Immature natural killer cell (primary cell): ENCODE results near the gene NTMT2. TPM values are rescaled to one million over a fixed set of nuclear protein-coding genes. Genes with fewer than 3 reads are reported as not detected.

Experiments
- DNase-seq, 3 donors: peaks; one replicate each; pipeline ENCODE4 v3.0.0; 2022; ENCODE audit warnings: mixed read lengths in 1 of 3
- H3K27ac Mint-ChIP-seq, 6 donors: one replicate each; pipeline ENCODE4 v1.8.0; 2020; ENCODE audit warnings: mixed read lengths in 6 of 6, mild to moderate bottlenecking in 5 of 6, inconsistent platforms in 4 of 6, moderate library complexity in 3 of 6
- H3K27me3 Mint-ChIP-seq, 3 donors: one replicate each; pipeline ENCODE4 v1.8.0; 2020 to 2021; ENCODE audit warnings: low read depth in 3 of 3, mild to moderate bottlenecking in 3 of 3, mixed read lengths in 3 of 3, moderate library complexity in 3 of 3, inconsistent platforms in 1 of 3
- H3K36me3 Mint-ChIP-seq, 3 donors: one replicate each; pipeline ENCODE4 v1.8.0; 2020; ENCODE audit warnings: mixed read lengths in 3 of 3, inconsistent platforms in 2 of 3, mild to moderate bottlenecking in 2 of 3
- H3K4me1 Mint-ChIP-seq, 2 donors: one replicate each; pipeline ENCODE4 v1.8.0; 2020; ENCODE audit warnings: inconsistent platforms in 2 of 2, mild to moderate bottlenecking in 2 of 2, mixed read lengths in 2 of 2, moderate library complexity in 1 of 2
- H3K4me3 Mint-ChIP-seq, 5 donors: one replicate each; pipeline ENCODE4 v1.8.0; 2020; ENCODE audit warnings: mild to moderate bottlenecking in 5 of 5, mixed read lengths in 5 of 5, inconsistent platforms in 3 of 5, moderate library complexity in 3 of 5
- H3K9me3 Mint-ChIP-seq, 6 donors: one replicate each; pipeline ENCODE4 v1.8.0; 2020; ENCODE audit warnings: mild to moderate bottlenecking in 6 of 6, mixed read lengths in 6 of 6, inconsistent platforms in 4 of 6, moderate library complexity in 3 of 6
- polyA plus RNA-seq, 3 donors: library from polyadenylated mRNA; unstranded; fragments of 300-500 nt; fragmentation: Illumina TruSeq; gene quantifications; one replicate each; pipeline ENCODE4 v1.2.3, GENCODE V29; 2021

Gene NTMT2
- polyA plus RNA-seq, 3 donors from 2014 or later, result not detected

DNA sequence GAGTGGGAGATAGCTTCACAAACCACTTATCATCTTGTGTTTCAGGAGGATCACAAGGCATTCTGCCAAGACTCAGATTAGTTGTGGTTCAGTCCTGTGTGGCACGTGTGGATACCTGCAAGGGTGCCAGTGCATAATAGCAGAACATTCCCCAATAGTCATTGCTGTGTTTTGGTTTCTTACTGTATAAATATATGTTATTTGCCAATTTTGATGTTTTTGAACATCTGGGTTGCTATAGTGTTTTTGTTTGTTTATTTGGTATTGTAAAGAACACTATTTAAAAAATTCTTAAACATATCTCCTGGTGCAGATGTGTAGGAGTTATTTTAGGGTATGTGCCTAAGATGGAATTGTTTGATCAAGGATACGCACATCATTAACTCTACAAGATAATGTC is 5.4 kb upstream of the NTMT2 start:
- H3K27ac Mint-ChIP-seq, result no peak overlapping the region
- H3K4me3 Mint-ChIP-seq, result no peak overlapping the region
- H3K36me3 Mint-ChIP-seq, result no peaks in the 10 kb centered on the region
- peaks cover 3 to 15% (median 4%) of the 10 kb centered on the region in 3 donors for H3K27me3 Mint-ChIP-seq
- H3K4me1 Mint-ChIP-seq, result no peaks in the 10 kb centered on the region
- no peak for DNase-seq
- H3K9me3 Mint-ChIP-seq, result peaks cover 0 to 16% (median 6%) of the 10 kb centered on the region in 6 donors

DNA sequence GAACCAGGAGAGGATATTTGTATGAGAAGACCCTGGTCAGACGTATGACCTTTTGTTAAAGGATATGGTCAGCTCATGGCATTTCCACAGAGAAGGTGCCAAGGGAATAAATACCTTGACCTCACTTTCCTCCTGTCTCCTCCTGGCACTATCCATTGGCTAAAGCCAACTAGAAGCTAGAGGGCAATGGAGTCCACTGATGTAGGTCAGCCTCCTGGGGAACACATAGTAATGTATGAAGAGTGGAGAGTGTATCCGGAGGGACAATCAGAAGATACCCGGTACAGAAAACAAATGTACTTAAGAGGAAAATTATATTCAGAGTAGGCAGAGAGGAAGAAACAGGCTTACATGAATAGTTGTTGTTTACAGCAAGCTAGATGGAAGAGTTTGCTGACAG is 698 bp upstream of the NTMT2 start:
- no peak for DNase-seq
- Mint-ChIP-seq H3K36me3 (no peaks in the 10 kb centered on the region), H3K27me3 (peaks cover 6 to 19% (median 8%) of the 10 kb centered on the region in 3 donors), H3K4me3 (no peak overlapping the region), H3K9me3 (peaks cover 0 to 16% (median 6%) of the 10 kb centered on the region in 6 donors), H3K4me1 (no peaks in the 10 kb centered on the region), H3K27ac (no peak overlapping the region)

DNA sequence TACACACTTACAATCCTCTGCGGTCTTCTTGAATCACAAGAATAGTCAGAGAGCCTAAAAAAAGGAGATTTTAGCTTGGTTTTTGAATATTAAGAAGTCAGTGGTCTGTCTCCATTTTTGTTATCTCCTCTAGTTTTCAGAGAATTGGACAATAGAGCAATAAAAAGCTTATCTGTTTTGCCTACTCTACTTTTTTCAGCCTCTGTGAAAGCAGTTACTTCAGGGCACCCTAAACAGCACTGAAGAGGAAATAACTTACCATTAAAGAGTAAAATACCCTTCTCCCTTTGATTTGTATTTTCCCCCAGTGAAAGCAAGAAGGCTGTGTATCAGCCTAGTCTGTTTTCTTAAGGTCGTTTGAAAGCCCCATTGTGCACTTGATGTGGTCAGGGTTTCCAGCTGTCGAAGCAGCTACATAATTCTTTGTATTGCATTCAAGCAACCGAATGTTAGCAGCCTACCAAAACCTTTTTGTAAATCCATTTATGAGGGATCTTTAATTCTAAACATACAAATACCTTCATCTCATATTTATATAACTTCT is 1.0 kb downstream of the NTMT2 start:
- no peak overlapping the region for H3K27ac Mint-ChIP-seq
- H3K4me1 Mint-ChIP-seq, result no peaks in the 10 kb centered on the region
- no peak for DNase-seq
- H3K27me3 Mint-ChIP-seq, result peaks cover 6 to 17% (median 8%) of the 10 kb centered on the region in 3 donors
- H3K4me3 Mint-ChIP-seq, result no peak overlapping the region
- no peaks in the 10 kb centered on the region for H3K36me3 Mint-ChIP-seq
- peaks cover 0 to 16% (median 6%) of the 10 kb centered on the region in 6 donors for H3K9me3 Mint-ChIP-seq

DNA sequence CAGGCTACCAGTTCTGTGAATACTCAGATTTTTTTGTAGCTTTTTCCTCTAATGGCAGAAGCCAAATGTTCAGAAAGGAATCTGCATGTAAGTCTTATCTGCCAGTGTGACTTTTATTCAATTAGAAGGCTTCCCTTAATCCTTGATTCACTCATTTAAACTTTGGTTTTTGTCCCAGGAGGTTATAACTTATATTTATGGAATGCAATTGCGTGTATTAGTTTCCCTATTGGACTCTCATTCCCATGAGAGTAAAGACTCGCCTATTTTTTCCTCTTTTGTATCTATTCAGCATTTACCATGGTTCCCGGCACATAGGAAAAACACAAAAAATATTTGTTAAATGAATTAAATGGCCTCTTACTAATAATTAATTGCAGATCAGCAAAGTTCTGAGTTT is 3.5 kb downstream of the NTMT2 start:
- no peaks in the 10 kb centered on the region for H3K4me1 Mint-ChIP-seq
- no peak overlapping the region for H3K4me3 Mint-ChIP-seq
- H3K27me3 Mint-ChIP-seq, result peaks cover 6 to 13% (median 6%) of the 10 kb centered on the region in 3 donors
- no peaks in the 10 kb centered on the region for H3K36me3 Mint-ChIP-seq
- DNase-seq, result no peak
- no peak overlapping the region for H3K27ac Mint-ChIP-seq
- H3K9me3 Mint-ChIP-seq, result peaks cover 3 to 19% (median 10%) of the 10 kb centered on the region in 6 donors

DNA sequence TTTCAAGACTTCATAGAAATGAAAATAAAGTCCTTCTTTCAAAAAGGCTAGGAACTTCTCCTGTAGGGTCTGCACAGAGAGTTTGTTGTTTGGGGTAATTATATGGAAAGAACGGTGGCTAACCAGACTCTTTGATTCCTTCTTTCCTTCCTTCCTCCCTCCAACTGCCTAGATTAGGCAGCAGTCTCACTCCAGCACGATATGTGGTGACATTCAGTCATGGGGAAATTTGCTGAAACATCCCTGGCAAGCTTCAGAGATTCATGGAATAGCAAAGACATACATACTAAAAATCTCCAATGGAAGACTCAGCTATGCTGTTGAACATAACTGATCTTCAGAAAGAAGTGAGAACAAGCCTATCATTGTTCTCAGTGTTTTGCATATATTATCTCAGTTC is 4.3 kb downstream of the NTMT2 start:
- Mint-ChIP-seq H3K27me3 (peaks cover 6 to 13% (median 6%) of the 10 kb centered on the region in 3 donors), H3K9me3 (peaks cover 3 to 15% (median 8%) of the 10 kb centered on the region in 6 donors), H3K4me1 (no peaks in the 10 kb centered on the region), H3K36me3 (no peaks in the 10 kb centered on the region), H3K4me3 (no peak overlapping the region), H3K27ac (no peak overlapping the region)
- no peak for DNase-seq

DNA sequence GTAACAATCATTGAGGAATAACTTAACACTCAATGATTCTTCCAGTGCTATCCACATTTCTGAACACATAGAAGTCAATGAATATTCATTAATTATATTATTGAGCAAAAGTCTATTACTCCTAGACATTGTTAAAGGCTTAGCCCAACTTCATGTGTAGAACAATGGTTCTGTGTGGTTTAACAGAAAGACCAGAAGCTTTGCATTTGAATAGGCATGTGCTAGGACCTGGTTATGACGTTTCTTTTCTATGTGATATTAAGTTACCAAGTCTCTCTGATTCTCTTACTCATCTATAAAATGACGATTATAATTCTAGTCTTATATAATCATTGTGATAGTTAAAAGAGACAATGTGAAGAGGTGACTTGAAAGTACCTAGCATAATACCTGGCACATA is 5.2 kb downstream of the NTMT2 start:
- Mint-ChIP-seq H3K4me3 (no peak overlapping the region), H3K4me1 (no peaks in the 10 kb centered on the region), H3K27ac (no peak overlapping the region), H3K36me3 (no peaks in the 10 kb centered on the region), H3K27me3 (peaks cover 4 to 6% (median 5%) of the 10 kb centered on the region in 3 donors), H3K9me3 (peaks cover 3 to 15% (median 8%) of the 10 kb centered on the region in 6 donors)
- DNase-seq, result no peak

DNA sequence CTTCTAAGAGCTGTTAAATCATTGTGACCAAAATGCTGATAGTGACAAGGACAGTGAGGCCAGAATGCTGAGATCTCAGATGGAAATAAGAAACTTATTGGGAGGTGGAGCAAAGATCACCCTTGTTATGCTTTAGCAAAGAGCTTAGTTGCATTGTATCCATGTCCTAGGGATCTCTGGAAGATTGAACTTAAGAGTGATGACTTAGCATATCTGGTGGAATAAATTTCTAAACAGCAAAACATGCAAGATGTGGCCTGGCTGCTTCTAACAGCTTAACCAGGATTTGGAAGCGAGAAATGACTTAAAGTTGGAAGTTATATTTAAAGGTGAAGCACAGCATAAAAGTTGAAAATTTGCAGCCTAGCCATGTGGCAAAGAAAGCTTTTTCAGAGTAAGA is 7.7 kb downstream of the NTMT2 start:
- Mint-ChIP-seq H3K4me1 (no peaks in the 10 kb centered on the region), H3K36me3 (no peaks in the 10 kb centered on the region), H3K27ac (no peak overlapping the region), H3K9me3 (peaks cover 3 to 15% (median 8%) of the 10 kb centered on the region in 6 donors), H3K27me3 (peaks cover 1 to 6% (median 3%) of the 10 kb centered on the region in 3 donors), H3K4me3 (no peak overlapping the region)
- DNase-seq, result no peak

DNA sequence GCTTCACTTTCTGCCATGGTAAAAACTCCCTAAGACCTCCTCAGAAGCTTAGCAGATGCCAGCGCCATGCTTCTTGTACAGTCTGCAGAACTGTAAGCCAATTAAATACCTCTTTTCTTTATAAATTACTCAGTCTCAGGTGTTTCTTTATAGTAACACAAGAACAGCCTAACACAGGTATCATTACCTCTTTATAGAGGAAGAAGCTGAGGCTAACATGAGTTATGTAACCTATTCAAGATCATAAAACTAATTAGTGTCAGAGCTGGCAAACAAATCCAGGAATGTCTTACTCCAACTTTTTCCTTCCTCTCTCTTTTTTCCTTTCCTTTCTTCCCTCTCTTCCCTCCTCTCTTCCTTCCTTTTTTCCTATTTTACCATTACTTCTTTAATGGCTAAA is 9.3 kb downstream of the NTMT2 start:
- Mint-ChIP-seq H3K27me3 (peaks cover 0 to 5% (median under 1%) of the 10 kb centered on the region in 3 donors), H3K9me3 (peaks cover 4 to 15% (median 8%) of the 10 kb centered on the region in 6 donors), H3K27ac (no peak overlapping the region), H3K4me3 (no peak overlapping the region), H3K36me3 (no peaks in the 10 kb centered on the region), H3K4me1 (no peaks in the 10 kb centered on the region)
- no peak for DNase-seq

DNA sequence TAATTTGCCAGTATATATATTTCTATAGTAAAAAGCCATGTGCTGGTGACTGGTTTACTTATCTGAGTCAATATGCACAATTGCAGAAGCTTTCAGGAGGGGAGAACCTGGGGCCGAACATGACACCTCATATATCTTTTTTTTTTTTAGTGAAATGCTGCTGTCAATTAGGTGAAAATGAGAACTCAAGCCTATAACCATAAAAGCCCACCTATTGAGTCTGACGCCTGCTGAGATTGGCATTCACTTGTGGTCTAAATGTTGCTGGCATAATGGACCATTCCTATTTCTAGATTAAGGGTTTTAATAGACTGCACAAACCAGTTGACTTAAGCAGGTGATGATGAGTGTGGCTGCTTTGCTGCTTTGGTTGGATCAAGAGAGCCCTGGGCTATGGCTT is 10.8 kb downstream of the NTMT2 start:
- H3K4me1 Mint-ChIP-seq, result no peaks in the 10 kb centered on the region
- DNase-seq, result no peak
- H3K36me3 Mint-ChIP-seq, result no peaks in the 10 kb centered on the region
- peaks cover 3 to 15% (median 8%) of the 10 kb centered on the region in 6 donors for H3K9me3 Mint-ChIP-seq
- peaks cover 0 to 5% (median 0%) of the 10 kb centered on the region in 3 donors for H3K27me3 Mint-ChIP-seq
- H3K4me3 Mint-ChIP-seq, result no peak overlapping the region
- H3K27ac Mint-ChIP-seq, result no peak overlapping the region

DNA sequence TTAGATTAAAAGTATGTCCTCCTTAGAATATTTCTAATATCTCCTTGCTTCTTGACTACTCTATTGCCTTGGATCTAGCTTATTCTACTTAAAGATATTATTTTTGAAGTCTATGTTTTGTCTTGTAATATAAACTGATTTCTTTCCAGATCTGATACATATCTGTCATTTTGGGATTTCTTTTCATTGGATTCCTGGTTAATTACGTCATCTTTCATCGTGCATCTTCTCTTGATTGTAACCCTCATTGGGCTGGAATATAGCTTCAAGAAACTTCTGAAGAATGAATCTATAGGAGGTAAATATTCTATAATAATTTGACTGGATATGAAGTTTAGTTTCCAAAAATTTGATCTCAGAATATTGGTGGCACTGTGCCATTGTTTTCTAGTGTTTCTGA is 12.1 kb downstream of the NTMT2 start:
- H3K27me3 Mint-ChIP-seq, result peaks cover 0 to 7% (median 0%) of the 10 kb centered on the region in 3 donors
- no peak for DNase-seq
- H3K4me3 Mint-ChIP-seq, result no peak overlapping the region
- peaks cover 3 to 13% (median 6%) of the 10 kb centered on the region in 6 donors for H3K9me3 Mint-ChIP-seq
- no peak overlapping the region for H3K27ac Mint-ChIP-seq
- no peaks in the 10 kb centered on the region for H3K36me3 Mint-ChIP-seq
- no peaks in the 10 kb centered on the region for H3K4me1 Mint-ChIP-seq

DNA sequence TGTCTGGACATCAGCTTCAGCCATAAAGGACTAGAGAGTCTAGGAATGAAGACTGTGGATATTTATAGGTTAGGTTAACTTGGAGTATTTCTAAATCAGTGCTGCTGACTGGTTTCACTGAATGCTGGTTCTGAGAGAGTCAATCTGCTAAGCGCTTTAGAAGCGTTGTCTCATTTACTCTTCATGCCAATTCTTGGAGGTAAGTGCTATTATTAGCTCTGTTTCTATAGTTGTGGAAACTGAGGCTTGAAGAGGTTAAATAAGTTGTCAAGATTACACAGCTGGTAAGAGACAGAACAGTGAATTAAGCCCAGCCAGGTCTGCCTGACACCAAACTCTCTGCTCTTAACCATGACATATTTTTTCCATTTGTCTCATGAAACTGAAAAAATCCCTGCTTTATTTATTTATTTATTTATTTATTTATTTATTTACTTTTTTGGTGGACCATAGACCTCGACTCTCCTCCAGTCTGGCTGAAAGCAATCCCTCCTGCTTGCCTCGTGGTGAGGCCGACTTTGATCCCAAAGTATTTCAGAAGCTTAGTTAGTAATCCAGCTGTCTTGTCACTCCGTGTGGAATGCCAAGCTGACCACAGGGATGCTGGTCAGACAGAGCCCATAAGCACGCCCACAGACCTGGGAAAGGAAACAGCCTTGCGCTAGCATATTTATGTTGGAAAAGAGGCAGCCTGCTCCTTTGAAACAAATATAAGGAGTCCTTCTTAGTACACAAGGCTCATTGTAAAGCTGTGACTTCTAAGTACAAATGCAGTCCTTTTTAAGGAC is 16.9 kb downstream of the NTMT2 start:
- H3K36me3 Mint-ChIP-seq, result no peaks in the 10 kb centered on the region
- DNase-seq, result no peak
- H3K9me3 Mint-ChIP-seq, result peaks cover 0 to 2% (median 0%) of the 10 kb centered on the region in 6 donors
- H3K27me3 Mint-ChIP-seq, result peaks cover 0 to 6% (median 0%) of the 10 kb centered on the region in 3 donors
- H3K27ac Mint-ChIP-seq, result no peak overlapping the region
- no peak overlapping the region for H3K4me3 Mint-ChIP-seq
- H3K4me1 Mint-ChIP-seq, result no peaks in the 10 kb centered on the region

DNA sequence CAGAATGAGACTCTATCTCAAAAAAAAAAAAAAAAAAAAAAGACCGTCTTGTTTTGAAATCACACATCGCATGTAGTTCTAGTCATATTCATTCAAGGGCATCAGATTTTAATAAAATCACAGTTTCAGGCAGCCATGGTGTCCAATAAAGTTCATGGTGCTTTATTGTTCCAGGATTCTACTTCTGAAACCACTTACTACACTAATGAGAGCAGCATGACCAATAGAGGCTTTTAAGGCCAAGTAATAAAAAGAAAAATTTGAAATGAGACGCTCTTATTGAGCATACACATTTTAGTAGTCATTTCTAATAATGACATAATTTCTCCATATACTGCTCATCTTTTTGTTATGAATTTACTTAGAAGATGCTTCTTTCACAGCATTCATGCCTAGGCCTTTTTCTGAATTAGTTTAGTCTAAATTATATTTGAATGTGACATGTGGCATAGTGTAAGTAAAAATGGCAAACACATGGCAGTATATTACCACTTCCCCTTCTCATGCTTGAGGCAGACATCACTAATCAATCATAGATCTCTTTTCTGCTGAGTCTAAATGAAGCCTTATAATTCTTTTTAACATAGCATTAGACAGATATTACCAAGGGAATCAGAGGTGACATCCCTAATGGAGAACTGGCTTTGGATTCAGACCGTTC is 18.5 kb downstream of the NTMT2 start:
- Mint-ChIP-seq H3K4me3 (no peak overlapping the region), H3K27ac (no peak overlapping the region), H3K4me1 (peaks cover 6 to 9% of the 10 kb centered on the region in 2 donors), H3K9me3 (peaks cover 0 to 2% (median 0%) of the 10 kb centered on the region in 6 donors), H3K27me3 (peaks cover 0 to 4% (median 0%) of the 10 kb centered on the region in 3 donors), H3K36me3 (no peaks in the 10 kb centered on the region)
- no peak for DNase-seq

DNA sequence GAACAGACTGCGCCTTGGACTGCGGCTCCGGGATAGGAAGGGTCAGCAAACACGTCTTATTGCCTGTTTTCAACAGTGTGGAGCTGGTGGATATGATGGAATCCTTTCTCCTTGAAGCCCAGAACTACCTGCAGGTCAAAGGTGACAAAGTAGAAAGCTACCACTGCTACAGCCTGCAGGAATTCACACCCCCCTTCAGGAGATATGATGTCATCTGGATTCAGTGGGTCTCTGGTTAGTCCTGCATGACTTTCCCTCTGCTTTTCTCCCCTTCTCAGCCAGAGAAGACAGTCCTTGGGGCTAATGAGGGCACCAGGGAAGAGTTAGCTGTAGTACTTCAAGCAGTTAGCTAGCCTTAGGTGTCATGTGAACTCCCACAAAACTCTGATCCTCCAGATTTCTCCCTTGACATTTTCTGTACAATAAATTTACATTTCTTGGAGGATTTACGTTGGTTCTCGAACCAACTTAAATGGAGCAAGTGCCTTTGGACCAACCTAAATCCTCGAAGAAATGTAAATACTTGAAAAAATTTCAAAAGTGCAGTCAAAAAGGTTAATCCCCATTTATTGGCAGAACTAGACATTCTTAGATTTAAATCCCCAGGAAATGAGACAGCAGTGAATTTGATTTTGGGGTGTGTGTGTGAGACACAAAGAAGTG is 20.9 kb downstream of the NTMT2 start:
- Mint-ChIP-seq H3K9me3 (peaks cover 0 to 12% (median 2%) of the 10 kb centered on the region in 6 donors), H3K36me3 (no peaks in the 10 kb centered on the region), H3K4me1 (peaks cover 6 to 9% of the 10 kb centered on the region in 2 donors), H3K27ac (no peak overlapping the region), H3K27me3 (peaks cover 0 to 4% (median 0%) of the 10 kb centered on the region in 3 donors), H3K4me3 (no peak overlapping the region)
- DNase-seq, result no peak
